ENCODE measurements around the gene ABTB2. TPM values are rescaled to one million over a fixed set of nuclear protein-coding genes. Genes with fewer than 3 reads are reported as not detected.

ABTB2 gene
- total RNA-seq, 2 donors from 2014 or later: 5.8 to 11.1 TPM

DNA sequence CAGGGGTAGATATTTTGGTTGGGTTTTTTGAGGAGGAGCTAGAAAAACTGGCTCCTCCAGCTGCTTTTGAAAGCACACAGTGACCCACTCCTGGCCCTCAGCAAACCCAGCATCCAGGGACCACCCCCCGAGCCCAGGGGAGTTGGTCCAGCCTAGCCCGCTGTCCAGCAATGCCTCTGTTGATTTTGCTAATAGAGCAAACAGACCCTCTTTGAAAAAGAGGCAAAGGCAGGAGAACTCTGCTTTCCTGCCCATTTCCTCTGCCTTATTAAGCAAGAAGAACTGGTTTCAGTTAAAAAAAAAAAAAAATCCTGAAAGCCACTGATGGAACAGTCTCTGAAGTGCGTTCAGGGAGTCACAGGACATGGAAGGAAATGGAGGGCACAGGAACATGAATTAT, 25.3 kb downstream of the ABTB2 start:
- Histone ChIP-seq H3K9ac (ENCODE audit: low read depth in 2 of 2, low read length in 2 of 2) (no peak overlapping the region), H3K9me3 (no peaks in the 10 kb centered on the region), H3K27me3 (no peaks in the 10 kb centered on the region), H3K36me3 (no peaks in the 10 kb centered on the region), H3K4me1 (peaks cover 11% of the 10 kb centered on the region), H3K27ac (no peak overlapping the region), H3K4me3 (no peak overlapping the region)
- intact Hi-C loops (cut with DNase I): no loop called here
- TF ChIP-seq, protein P1, sequence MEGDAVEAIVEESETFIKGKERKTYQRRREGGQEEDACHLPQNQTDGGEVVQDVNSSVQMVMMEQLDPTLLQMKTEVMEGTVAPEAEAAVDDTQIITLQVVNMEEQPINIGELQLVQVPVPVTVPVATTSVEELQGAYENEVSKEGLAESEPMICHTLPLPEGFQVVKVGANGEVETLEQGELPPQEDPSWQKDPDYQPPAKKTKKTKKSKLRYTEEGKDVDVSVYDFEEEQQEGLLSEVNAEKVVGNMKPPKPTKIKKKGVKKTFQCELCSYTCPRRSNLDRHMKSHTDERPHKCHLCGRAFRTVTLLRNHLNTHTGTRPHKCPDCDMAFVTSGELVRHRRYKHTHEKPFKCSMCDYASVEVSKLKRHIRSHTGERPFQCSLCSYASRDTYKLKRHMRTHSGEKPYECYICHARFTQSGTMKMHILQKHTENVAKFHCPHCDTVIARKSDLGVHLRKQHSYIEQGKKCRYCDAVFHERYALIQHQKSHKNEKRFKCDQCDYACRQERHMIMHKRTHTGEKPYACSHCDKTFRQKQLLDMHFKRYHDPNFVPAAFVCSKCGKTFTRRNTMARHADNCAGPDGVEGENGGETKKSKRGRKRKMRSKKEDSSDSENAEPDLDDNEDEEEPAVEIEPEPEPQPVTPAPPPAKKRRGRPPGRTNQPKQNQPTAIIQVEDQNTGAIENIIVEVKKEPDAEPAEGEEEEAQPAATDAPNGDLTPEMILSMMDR (IDR thresholded peaks at IDR 0.05): no peak
- no peak for DNase-seq

DNA sequence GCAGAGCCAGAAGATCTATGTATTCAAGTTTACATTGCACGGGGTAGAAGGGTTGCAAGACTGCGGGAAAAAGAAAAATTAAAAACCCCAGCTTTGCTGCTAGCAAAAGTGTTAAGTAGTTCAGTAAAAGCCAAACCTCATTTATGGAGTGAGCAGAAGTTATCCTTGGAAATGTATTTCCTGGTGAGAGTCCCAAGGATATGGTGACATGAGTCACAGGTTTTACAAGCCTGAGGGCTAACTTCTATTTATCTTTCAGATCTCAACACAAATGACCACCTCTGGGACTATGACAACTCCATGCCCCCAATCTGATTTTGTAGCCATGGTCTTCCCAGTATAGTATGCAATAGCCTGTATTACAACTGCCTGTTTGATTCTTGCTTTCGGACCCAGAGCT, 26.1 kb downstream of the ABTB2 start:
- H3K27ac ChIP-seq: peak overlapping the region; percentile 54
- TF ChIP-seq, protein P1 (IDR thresholded peaks at IDR 0.05): no peak
- H3K9me3 ChIP-seq: no peaks in the 10 kb centered on the region
- H3K4me3 ChIP-seq: no peak overlapping the region
- H3K36me3 ChIP-seq: no peaks in the 10 kb centered on the region
- no peak overlapping the region for H3K9ac ChIP-seq (ENCODE audit: low read depth in 2 of 2, low read length in 2 of 2)
- peaks cover 11% of the 10 kb centered on the region for H3K4me1 ChIP-seq
- no peaks in the 10 kb centered on the region for H3K27me3 ChIP-seq
- intact Hi-C loops (cut with DNase I): no loop called here
- DNase-seq: no peak

DNA sequence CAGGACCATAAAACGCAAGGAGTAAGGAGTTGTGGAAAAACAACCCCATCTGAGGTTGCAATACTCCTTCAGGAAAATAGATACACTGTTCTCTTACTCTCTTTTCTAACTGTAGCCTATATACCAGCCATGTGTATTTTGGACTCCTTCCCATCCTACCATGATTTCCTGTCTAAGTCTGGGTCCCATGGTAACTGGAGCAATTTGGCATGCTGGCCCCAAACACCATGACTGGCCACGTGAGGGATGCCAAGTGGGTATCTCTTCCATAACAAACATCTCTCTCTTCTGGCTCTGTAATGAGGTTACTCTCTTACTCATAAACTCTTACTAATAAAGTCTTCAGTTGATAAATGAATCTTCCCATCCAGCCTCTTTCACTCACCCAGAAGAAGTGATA, 26.5 kb downstream of the ABTB2 start:
- Histone ChIP-seq H3K27ac (peak overlapping the region; percentile 54), H3K4me1 (peaks cover 11% of the 10 kb centered on the region), H3K36me3 (no peaks in the 10 kb centered on the region), H3K9ac (ENCODE audit: low read depth in 2 of 2, low read length in 2 of 2) (no peak overlapping the region), H3K4me3 (no peak overlapping the region), H3K27me3 (no peaks in the 10 kb centered on the region), H3K9me3 (no peaks in the 10 kb centered on the region)
- TF ChIP-seq, protein P1 (IDR thresholded peaks at IDR 0.05): no peak
- peak; percentile 42 for DNase-seq
- intact Hi-C loops (cut with DNase I): no loop called here

DNA sequence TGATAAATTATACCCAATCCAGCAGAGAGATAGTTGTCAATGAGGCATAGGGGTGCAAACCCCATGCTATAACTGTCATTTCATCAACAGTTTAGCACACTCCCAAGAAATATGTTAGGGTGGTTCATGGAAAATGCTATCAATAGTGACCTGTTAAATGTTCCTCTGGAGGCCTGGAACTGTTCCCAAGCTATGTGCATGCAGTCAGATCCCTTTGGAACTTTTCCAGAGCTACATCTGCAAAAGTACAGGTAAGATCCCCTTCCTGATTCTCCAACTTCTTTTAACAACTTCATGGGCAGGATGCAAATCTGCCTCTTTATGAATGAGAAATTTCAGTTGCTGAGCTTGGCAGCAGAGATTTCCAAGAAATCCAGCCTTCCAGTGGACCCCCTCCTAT, 27.2 kb downstream of the ABTB2 start:
- no peak for DNase-seq
- Histone ChIP-seq H3K27ac (no peak overlapping the region), H3K9ac (ENCODE audit: low read depth in 2 of 2, low read length in 2 of 2) (no peak overlapping the region), H3K4me1 (peaks cover 11% of the 10 kb centered on the region), H3K27me3 (no peaks in the 10 kb centered on the region), H3K9me3 (no peaks in the 10 kb centered on the region), H3K4me3 (no peak overlapping the region), H3K36me3 (no peaks in the 10 kb centered on the region)
- intact Hi-C loops (cut with DNase I): no loop called here
- TF ChIP-seq, protein P1 (IDR thresholded peaks at IDR 0.05): no peak

DNA sequence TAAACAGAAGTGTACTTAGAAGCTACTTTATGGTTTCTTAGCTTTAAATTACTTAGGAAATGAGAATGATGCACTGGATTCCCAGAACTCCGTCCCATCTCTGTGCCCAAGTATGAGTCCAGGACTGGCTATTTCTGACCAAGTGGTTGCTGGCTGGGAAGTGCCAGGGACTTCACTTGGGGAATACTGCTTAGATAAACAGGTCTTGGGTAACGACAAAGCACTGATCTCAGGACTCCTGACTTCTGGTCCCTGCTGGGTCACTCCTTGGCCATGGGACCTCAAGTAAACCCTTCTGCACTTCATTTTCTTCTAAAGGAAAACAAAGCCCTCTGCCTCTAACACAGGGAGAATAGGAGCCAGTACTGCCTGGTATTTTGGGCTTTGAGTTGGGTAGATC, 27.9 kb downstream of the ABTB2 start:
- Histone ChIP-seq H3K27me3 (no peaks in the 10 kb centered on the region), H3K4me1 (peaks cover 11% of the 10 kb centered on the region), H3K36me3 (no peaks in the 10 kb centered on the region), H3K9ac (ENCODE audit: low read depth in 2 of 2, low read length in 2 of 2) (no peak overlapping the region), H3K4me3 (no peak overlapping the region), H3K27ac (no peak overlapping the region), H3K9me3 (no peaks in the 10 kb centered on the region)
- intact Hi-C loops (cut with DNase I): no loop called here
- TF ChIP-seq, protein P1 (IDR thresholded peaks at IDR 0.05): no peak
- no peak for DNase-seq

DNA sequence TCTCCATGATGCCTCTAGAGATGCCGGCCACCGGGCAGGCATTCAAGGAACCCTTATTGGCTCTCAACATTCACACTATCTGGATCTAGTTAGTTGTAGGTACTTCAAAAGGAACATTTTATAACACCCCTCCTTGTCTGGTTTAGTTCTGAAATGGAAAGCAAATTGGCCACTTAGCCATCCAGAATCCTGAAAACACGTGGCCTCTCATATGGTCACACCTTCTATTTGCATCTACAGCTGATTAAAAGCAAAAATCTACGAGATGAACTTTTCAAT, 29.2 kb downstream of the ABTB2 start:
- no peak overlapping the region for H3K4me3 ChIP-seq
- no peak overlapping the region for H3K9ac ChIP-seq (ENCODE audit: low read depth in 2 of 2, low read length in 2 of 2)
- H3K9me3 ChIP-seq: no peaks in the 10 kb centered on the region
- H3K27ac ChIP-seq: no peak overlapping the region
- DNase-seq: no peak
- TF ChIP-seq, protein P1 (IDR thresholded peaks at IDR 0.05): no peak
- H3K27me3 ChIP-seq: no peaks in the 10 kb centered on the region
- intact Hi-C loops (cut with DNase I): no loop called here
- H3K36me3 ChIP-seq: no peaks in the 10 kb centered on the region
- H3K4me1 ChIP-seq: peaks cover 11% of the 10 kb centered on the region
